MM.1S (cell line): ENCODE measurements around the gene MAP4.

Experiments used
- EZH2 ChIP-seq: fragments of 300-600 bp; sonication (generic); optimal IDR thresholded peaks from 2 replicates; pipeline ENCODE3; 2017; ENCODE audit warnings: low read depth, mild to moderate bottlenecking, antibody characterized with exemption, low read length, mixed read lengths
- EZH2phosphoT487 ChIP-seq: fragments of 300-600 bp; sonication (generic); IDR thresholded peaks from 2 replicates; pipeline ENCODE4 v1.6.1; 2018; ENCODE audit warnings: antibody characterized with exemption, low read length
- TF ChIP-seq, protein P1 (sequence below): fragments of 300-600 bp; sonication (generic); IDR thresholded peaks from 2 replicates; pipeline ENCODE4 v1.5.1; 2016; ENCODE audit warnings: antibody characterized with exemption, low read length, mixed read lengths

DNA sequence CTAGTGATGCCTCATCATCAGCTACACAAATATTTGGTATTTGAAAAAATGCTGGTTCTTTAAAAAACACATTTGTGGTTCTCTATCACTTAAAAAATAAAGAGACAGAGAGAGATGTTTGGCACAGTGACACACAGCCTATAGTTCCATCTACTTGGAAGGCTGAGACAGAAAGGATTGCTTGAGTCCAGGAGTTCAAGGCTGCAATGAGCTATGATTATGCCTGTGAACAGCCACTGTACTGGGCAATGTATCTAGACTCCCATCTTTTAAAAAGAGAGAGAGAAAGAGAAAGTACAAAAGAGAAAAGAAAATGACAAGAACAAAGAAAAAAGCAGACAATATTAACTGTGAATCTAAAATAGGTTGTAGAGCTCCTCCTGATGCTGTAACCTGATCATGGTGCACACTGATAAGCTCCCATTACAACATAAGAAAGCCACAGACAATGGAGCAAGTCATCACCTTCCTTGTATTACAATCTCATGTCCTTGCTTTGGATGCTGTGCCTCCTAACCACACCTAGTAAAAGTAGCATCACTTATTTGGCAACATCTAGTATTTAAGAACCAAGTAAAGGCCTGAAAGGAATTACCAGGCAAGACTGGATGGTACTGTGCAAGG, 31.7 kb upstream of the MAP4 start:
- TF ChIP-seq, protein P1, sequence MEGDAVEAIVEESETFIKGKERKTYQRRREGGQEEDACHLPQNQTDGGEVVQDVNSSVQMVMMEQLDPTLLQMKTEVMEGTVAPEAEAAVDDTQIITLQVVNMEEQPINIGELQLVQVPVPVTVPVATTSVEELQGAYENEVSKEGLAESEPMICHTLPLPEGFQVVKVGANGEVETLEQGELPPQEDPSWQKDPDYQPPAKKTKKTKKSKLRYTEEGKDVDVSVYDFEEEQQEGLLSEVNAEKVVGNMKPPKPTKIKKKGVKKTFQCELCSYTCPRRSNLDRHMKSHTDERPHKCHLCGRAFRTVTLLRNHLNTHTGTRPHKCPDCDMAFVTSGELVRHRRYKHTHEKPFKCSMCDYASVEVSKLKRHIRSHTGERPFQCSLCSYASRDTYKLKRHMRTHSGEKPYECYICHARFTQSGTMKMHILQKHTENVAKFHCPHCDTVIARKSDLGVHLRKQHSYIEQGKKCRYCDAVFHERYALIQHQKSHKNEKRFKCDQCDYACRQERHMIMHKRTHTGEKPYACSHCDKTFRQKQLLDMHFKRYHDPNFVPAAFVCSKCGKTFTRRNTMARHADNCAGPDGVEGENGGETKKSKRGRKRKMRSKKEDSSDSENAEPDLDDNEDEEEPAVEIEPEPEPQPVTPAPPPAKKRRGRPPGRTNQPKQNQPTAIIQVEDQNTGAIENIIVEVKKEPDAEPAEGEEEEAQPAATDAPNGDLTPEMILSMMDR: no peak
- no peak for TF ChIP-seq EZH2phosphoT487
- TF ChIP-seq EZH2: no peak
